IMR-90 (cell line): ENCODE data around the gene RBMS3. TPM values are rescaled to one million over a fixed set of nuclear protein-coding genes. Genes with fewer than 3 reads are reported as not detected.

Experiments used
- ATAC-seq: fragments of 200-7000 bp; cut with Tn5 transposase; 2 replicates; pipeline ENCODE4 v1.9.1; 2020; ENCODE audit warnings: low read depth, mild to moderate bottlenecking, moderate library complexity
- BruUV-seq: library from RNA; stranded (reverse); fragments of 400-500 nt; replicated peaks from 2 replicates; lab custom pipeline; 2021; lab: Mats Ljungman, UMichigan
- CTCF ChIA-PET: fragments of 300-600 bp; formaldehyde crosslinking; extraction: SDS; loops from one replicate; lab custom pipeline; 2021; ENCODE audit warnings: antibody characterized with exemption; lab: Yijun Ruan, JAX
- POLR2A ChIA-PET: fragments of 300-600 bp; sonication (Branson Sonifier 250); formaldehyde crosslinking; loops from one replicate; lab custom pipeline; 2022; ENCODE audit warnings: antibody characterized with exemption; ENCODE audit not compliant: unreplicated experiment; lab: Charles Lee
- DNase-seq: peaks from one replicate; pipeline ENCODE4 v3.0.0; 2013
- H2AFZ ChIP-seq: replicated peaks from 2 replicates; pipeline ENCODE3; 2013; ENCODE audit warnings: low read length, mild to moderate bottlenecking; ENCODE audit not compliant: poor library complexity
- H2AK5ac ChIP-seq: 2 replicates; pipeline ENCODE4 v1.6.1; 2013; ENCODE audit warnings: low read depth, low read length, inconsistent platforms
- H2AK9ac ChIP-seq: replicated peaks from 2 replicates; pipeline ENCODE3; 2013; ENCODE audit warnings: mild to moderate bottlenecking, low read depth, low read length, moderate library complexity; ENCODE audit not compliant: poor library complexity
- H2BK120ac ChIP-seq: 2 replicates; pipeline ENCODE4 v1.6.1; 2013; ENCODE audit warnings: low read depth, low read length, inconsistent platforms
- H2BK15ac ChIP-seq: 3 replicates; pipeline ENCODE4 v1.6.1; 2013; ENCODE audit warnings: low read depth, low read length, inconsistent platforms
- H2BK20ac ChIP-seq: 2 replicates; pipeline ENCODE4 v1.6.1; 2013; ENCODE audit warnings: low read depth, mild to moderate bottlenecking, inconsistent platforms, low read length, moderate library complexity
- H2BK5ac ChIP-seq: 2 replicates; pipeline ENCODE4 v1.6.1; 2013; ENCODE audit warnings: mild to moderate bottlenecking, low read depth, low read length, inconsistent platforms; ENCODE audit not compliant: poor library complexity, severe bottlenecking
- H3K14ac ChIP-seq: replicated peaks from 2 replicates; pipeline ENCODE4 v1.6.1; 2013; ENCODE audit warnings: low read depth, low read length, inconsistent platforms
- H3K18ac ChIP-seq: 2 replicates; pipeline ENCODE4 v1.6.1; 2013; ENCODE audit warnings: low read depth, low read length, control low read depth
- H3K23ac ChIP-seq: 2 replicates; pipeline ENCODE4 v1.6.1; 2013; ENCODE audit warnings: low read depth, low read length, inconsistent platforms
- H3K27ac ChIP-seq: 2 replicates; pipeline ENCODE4 v1.5.1; 2013; ENCODE audit warnings: mild to moderate bottlenecking, control low read depth, low read length; ENCODE audit not compliant: insufficient read depth
- H3K27me3 ChIP-seq: 2 replicates; pipeline ENCODE4 v1.6.1; 2013; ENCODE audit warnings: low read length; ENCODE audit not compliant: control insufficient read depth, insufficient read depth
- H3K36me3 ChIP-seq: 2 replicates; pipeline ENCODE4 v1.6.1; 2013; ENCODE audit warnings: low read length, mixed read lengths; ENCODE audit not compliant: control insufficient read depth, insufficient read depth
- H3K4ac ChIP-seq: 2 replicates; pipeline ENCODE4 v1.6.1; 2013; ENCODE audit warnings: low read depth, low read length, inconsistent platforms
- H3K4me1 ChIP-seq: 2 replicates; pipeline ENCODE4 v1.6.1; 2013; ENCODE audit warnings: low read length, mixed read lengths; ENCODE audit not compliant: control insufficient read depth, insufficient read depth
- H3K4me2 ChIP-seq: 2 replicates; pipeline ENCODE4 v1.6.1; 2013; ENCODE audit warnings: low read depth, mild to moderate bottlenecking, control low read depth, low read length, moderate library complexity
- H3K4me3 ChIP-seq: 2 replicates; pipeline ENCODE4 v1.5.1; 2013; ENCODE audit warnings: low read depth, mild to moderate bottlenecking, control low read depth, low read length, moderate library complexity; ENCODE audit not compliant: insufficient read depth
- H3K56ac ChIP-seq: 2 replicates; pipeline ENCODE4 v1.6.1; 2013; ENCODE audit warnings: low read length, inconsistent platforms; ENCODE audit not compliant: insufficient read depth; ENCODE audit errors: extremely low read depth
- H3K79me1 ChIP-seq, 2 experiments: 2 replicates each; pipeline ENCODE4 v1.6.1; 2013; ENCODE audit warnings: low read length in 2 of 2, inconsistent platforms in 1 of 2, low read depth in 1 of 2
- H3K9ac ChIP-seq: 2 replicates; pipeline ENCODE4 v1.6.1; 2013; ENCODE audit warnings: low read depth, low read length, control low read depth
- H3K9me1 ChIP-seq: 2 replicates; pipeline ENCODE4 v1.6.1; 2013; ENCODE audit warnings: low read length, inconsistent platforms; ENCODE audit not compliant: insufficient read depth
- H3K9me3 ChIP-seq: 2 replicates; pipeline ENCODE4 v1.6.1; 2013; ENCODE audit warnings: low read length; ENCODE audit not compliant: control insufficient read depth, insufficient read depth
- H4K20me1 ChIP-seq: 2 replicates; pipeline ENCODE4 v1.6.1; 2013; ENCODE audit warnings: low read length, inconsistent platforms; ENCODE audit not compliant: insufficient read depth
- H4K5ac ChIP-seq: 2 replicates; pipeline ENCODE4 v1.6.1; 2013; ENCODE audit warnings: mild to moderate bottlenecking, low read depth, low read length, control low read depth
- H4K8ac ChIP-seq, 2 experiments: 2 replicates each; pipeline ENCODE4 v1.6.1; 2013; ENCODE audit warnings: low read depth in 2 of 2, low read length in 2 of 2, control low read depth in 1 of 2, inconsistent platforms in 1 of 2
- H4K91ac ChIP-seq: 2 replicates; pipeline ENCODE4 v1.6.1; 2013; ENCODE audit warnings: low read depth, low read length, inconsistent platforms; ENCODE audit not compliant: insufficient read depth
- BHLHE40 ChIP-seq: fragments of 150-350 bp; IDR thresholded peaks from 2 replicates; pipeline ENCODE4 v1.6.1; 2016; ENCODE audit warnings: mild to moderate bottlenecking, low read depth, low read length
- FOS ChIP-seq: fragments of 150-350 bp; IDR thresholded peaks from 2 replicates; pipeline ENCODE4 v1.6.1; 2016; ENCODE audit warnings: low read depth, low read length
- MAFK ChIP-seq: IDR thresholded peaks from 2 replicates; pipeline ENCODE4 v1.6.1; 2012; ENCODE audit warnings: low read depth, low read length, improper control_type of control experiment
- MXI1 ChIP-seq: IDR thresholded peaks from 2 replicates; pipeline ENCODE4 v1.6.1; 2012; ENCODE audit warnings: low read depth, mild to moderate bottlenecking, low read length, moderate library complexity, borderline replicate concordance
- POLR2A ChIP-seq: IDR thresholded peaks from 2 replicates; pipeline ENCODE4 v1.6.1; 2012; ENCODE audit warnings: mild to moderate bottlenecking, low read depth, low read length
- WGBS, 2 experiments: methylation state at CpG; one replicate each; pipeline versions ENCODE4 v1.1.5 to v1.1.7; 2013; ENCODE audit warnings: missing lambda C conversion rate in 2 of 2; ENCODE audit not compliant: insufficient read length in 1 of 2; ENCODE audit errors: extremely low coverage in 2 of 2; 5-methylcytosine and 5-hydroxymethylcytosine counted together
- dilution Hi-C: fragments of 300-500 bp; cut with HindIII; formaldehyde crosslinking; loops from one replicate; pipeline ENCODE4 v1.14.3; 2018; ENCODE audit warnings: low sequenced_read_pairs; ENCODE audit not compliant: unreplicated experiment
- in situ Hi-C: fragments of 300-500 bp; cut with MboI; formaldehyde crosslinking; loops from 3 replicates; pipeline ENCODE4 v1.14.3; 2019; ENCODE audit warnings: low sequenced_read_pairs, inconsistent platforms, mixed read lengths
- intact Hi-C: fragments of 100-400 bp; cut with micrococcal nuclease; formaldehyde crosslinking; loops from 2 replicates; pipeline ENCODE4 v1.10.0; 2022
- polyA plus RNA-seq, 3 experiments: library from polyadenylated mRNA; depleted of rRNA; stranded (reverse); fragments of >200 nt; gene quantifications; 2 replicates each; pipeline ENCODE4 v1.2.3, GENCODE V29; 2012; ENCODE audit warnings: low replicate concordance in 1 of 3
- total RNA-seq: library from RNA; depleted of rRNA; stranded (reverse); fragments of >200 nt; gene quantifications from 2 replicates; pipeline ENCODE4 v1.2.3, GENCODE V29; 2012

The RBMS3 gene
- total and polyA plus RNA-seq, 2 of the 4 experiments (the other 2 are of a cell fraction): 15.2 to 127 TPM

- peak overlapping the region; percentile 17; the same call in 1 of the 2 replicates for H2BK20ac ChIP-seq
- no peaks in the 10 kb centered on the region for H3K27me3 ChIP-seq
- POLR2A ChIA-PET: no interaction called here
- ATAC-seq (peak; percentile 98), DNase-seq (peak; percentile 98)
- no peaks in the 10 kb centered on the region for H3K36me3 ChIP-seq
- peak overlapping the region; percentile 74 for H3K27ac ChIP-seq
- peak overlapping the region; percentile 89 for H2BK5ac ChIP-seq
- peak overlapping the region; percentile 26 for H3K4me3 ChIP-seq
- H3K14ac ChIP-seq: peak overlapping the region; percentile 62
- no peaks in the 10 kb centered on the region for H3K9me3 ChIP-seq
- H4K8ac ChIP-seq: peak overlapping the region in 1 of 2 experiments; percentile 65; a peak in 2 of 4 replicates
- no TSS peak for BruUV-seq
- peaks cover 8% of the 10 kb centered on the region for H3K4me1 ChIP-seq
- intact Hi-C loops: loop anchor here (2.0 kb wide), 1 partner anchor 53 kb away; no protein-coding TSS in a partner anchor
- in situ Hi-C loops: no loop called here
- TF ChIP-seq MXI1 (0 out of 2 replicates have a peak, but pooled peaks have one; percentile 25), BHLHE40 (peak; percentile 36; the same call in 1 of the 2 replicates), FOS (no peak), POLR2A (peak; percentile 66), MAFK (peak; percentile 34)
- H4K91ac ChIP-seq: no peak overlapping the region
- CTCF ChIA-PET: interaction anchor here (0.8 kb wide), 1 partner anchor 46 kb away, joined by 3 read pairs; no protein-coding TSS in a partner anchor
- H3K9me1 ChIP-seq: peaks cover 7% of the 10 kb centered on the region
- H3K4ac ChIP-seq: peak overlapping the region; percentile 22; the same call in 1 of the 2 replicates
- no CpG with 5 or more reads among the region's 6 CpGs for WGBS, 2 experiments
- peak overlapping the region; percentile 69 for H2AFZ ChIP-seq
- peak overlapping the region; percentile 83 for H3K4me2 ChIP-seq
- H2BK120ac ChIP-seq: peak overlapping the region; percentile 71
- H4K5ac ChIP-seq: no peak overlapping the region
- peak overlapping the region; percentile 1; the same call in 1 of the 2 replicates for H3K23ac ChIP-seq
- peak overlapping the region; percentile 22 for H2AK9ac ChIP-seq
- dilution Hi-C loops: no loop called here
- peak overlapping the region; percentile 62 for H3K18ac ChIP-seq
- peak overlapping the region; percentile 34 for H3K9ac ChIP-seq
- H4K20me1 ChIP-seq: peaks cover 13% of the 10 kb centered on the region
- H3K56ac ChIP-seq: peak overlapping the region; percentile 52
- peaks cover 21 to 70% of the 10 kb centered on the region in 2 experiments for H3K79me1 ChIP-seq
- H2BK15ac ChIP-seq: no peak overlapping the region
- no peak overlapping the region for H2AK5ac ChIP-seq
Observed at GRCh38 chr3:29335438-29335837, 54.6 kb downstream of the RBMS3 start.
